SU-DHL-6 (cell line): ENCODE measurements around the gene ZNF20.

Experiments used
- EZH2phosphoT487 ChIP-seq: fragments of 200-600 bp; sonication (generic), shearing (Covaris generic); conservative IDR thresholded peaks from 2 replicates; pipeline ENCODE4 v1.6.1; 2018; ENCODE audit warnings: mild to moderate bottlenecking, antibody characterized with exemption, low read length, moderate library complexity, mixed read lengths
- TF ChIP-seq, protein P1 (sequence below): fragments of 200-600 bp; sonication (generic); IDR thresholded peaks from one replicate; pipeline ENCODE4 v1.5.1; 2017; ENCODE audit warnings: antibody characterized with exemption, mild to moderate bottlenecking, low read length, moderate library complexity; ENCODE audit not compliant: insufficient read depth, poor library complexity, severe bottlenecking

DNA sequence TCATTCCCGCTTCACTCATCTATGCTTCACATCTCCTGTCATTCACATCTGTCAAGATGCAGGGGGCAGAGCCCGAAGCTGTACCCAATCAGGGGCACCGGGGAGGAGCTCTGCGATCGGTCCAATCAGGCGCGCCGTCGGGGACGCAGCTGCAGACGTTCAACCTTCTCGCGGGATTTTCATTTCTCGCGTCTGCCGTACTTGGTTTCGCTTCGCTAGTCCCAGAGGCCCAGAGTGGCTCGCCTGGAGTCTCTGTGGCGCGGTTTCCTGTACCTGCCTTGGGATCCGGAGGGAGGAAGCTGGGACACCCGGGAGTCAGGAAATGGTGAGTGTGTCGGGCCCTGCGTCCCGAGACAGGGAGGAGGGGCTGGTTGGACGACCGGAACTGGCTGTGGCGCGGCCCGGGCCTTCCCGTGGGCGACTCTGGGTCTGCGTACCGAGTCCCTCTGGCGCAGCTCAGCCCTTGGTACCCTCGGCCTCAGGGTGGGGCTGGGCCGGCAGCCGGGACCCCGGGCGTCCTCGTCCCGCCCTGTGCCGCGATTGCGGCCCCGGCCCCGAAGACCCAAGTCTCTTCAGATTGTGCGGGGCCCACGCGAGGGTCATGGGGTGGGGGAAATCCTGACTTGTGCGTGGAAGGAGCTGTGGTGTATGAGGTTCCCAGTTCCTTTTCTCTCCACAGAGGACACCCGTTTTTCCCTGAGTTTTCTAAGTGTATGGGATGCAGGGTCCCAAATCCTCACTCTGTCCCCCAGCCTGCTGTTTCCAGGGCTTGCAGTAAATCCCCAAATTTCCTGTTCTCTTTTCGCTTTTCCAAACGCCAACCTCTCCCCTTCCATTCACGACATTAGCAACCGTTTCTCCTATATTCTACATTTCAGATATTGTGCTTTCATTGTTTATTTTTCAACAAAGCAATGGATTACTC lies 23.0 kb upstream of the ZNF20 start, which contains the start of gene ZNF136:
- TF ChIP-seq, protein P1, sequence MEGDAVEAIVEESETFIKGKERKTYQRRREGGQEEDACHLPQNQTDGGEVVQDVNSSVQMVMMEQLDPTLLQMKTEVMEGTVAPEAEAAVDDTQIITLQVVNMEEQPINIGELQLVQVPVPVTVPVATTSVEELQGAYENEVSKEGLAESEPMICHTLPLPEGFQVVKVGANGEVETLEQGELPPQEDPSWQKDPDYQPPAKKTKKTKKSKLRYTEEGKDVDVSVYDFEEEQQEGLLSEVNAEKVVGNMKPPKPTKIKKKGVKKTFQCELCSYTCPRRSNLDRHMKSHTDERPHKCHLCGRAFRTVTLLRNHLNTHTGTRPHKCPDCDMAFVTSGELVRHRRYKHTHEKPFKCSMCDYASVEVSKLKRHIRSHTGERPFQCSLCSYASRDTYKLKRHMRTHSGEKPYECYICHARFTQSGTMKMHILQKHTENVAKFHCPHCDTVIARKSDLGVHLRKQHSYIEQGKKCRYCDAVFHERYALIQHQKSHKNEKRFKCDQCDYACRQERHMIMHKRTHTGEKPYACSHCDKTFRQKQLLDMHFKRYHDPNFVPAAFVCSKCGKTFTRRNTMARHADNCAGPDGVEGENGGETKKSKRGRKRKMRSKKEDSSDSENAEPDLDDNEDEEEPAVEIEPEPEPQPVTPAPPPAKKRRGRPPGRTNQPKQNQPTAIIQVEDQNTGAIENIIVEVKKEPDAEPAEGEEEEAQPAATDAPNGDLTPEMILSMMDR, result no peak
- TF ChIP-seq EZH2phosphoT487, result no peak
